A673 (cell line): ENCODE measurements around the gene ADCY5. TPM values are rescaled to one million over a fixed set of nuclear protein-coding genes. Genes with fewer than 3 reads are reported as not detected.

ENCODE experiments used
- BruUV-seq: library from RNA; stranded (reverse); fragments of 400-500 nt; replicated peaks from 2 replicates; lab custom pipeline; 2021; lab: Mats Ljungman, UMichigan
- CTCF ChIA-PET: fragments of 300-600 bp; sonication (Branson Sonifier 250); formaldehyde crosslinking; loops from one replicate; lab custom pipeline; 2022; ENCODE audit warnings: antibody characterized with exemption; lab: Charles Lee
- POLR2A ChIA-PET: fragments of 300-600 bp; sonication (Branson Sonifier 250); formaldehyde crosslinking; loops from one replicate; lab custom pipeline; 2022; ENCODE audit warnings: antibody characterized with exemption; ENCODE audit not compliant: low non-redundant PET; lab: Charles Lee
- DNase-seq: peaks from one replicate; pipeline ENCODE4 v3.0.0-alpha.2; 2015; ENCODE audit warnings: low spot score
- H3K27ac ChIP-seq: fragments of 200-600 bp; sonication (generic); 2 replicates; pipeline ENCODE4 v1.5.1; 2016; ENCODE audit warnings: mixed run types, low read depth, mild to moderate bottlenecking, mixed read lengths, antibody characterized with exemption, low read length; ENCODE audit not compliant: poor library complexity, severe bottlenecking
- H3K27me3 ChIP-seq: fragments of 200-600 bp; sonication (generic); replicated peaks from 2 replicates; pipeline ENCODE4 v1.6.1; 2017; ENCODE audit warnings: mixed run types, low read depth, mild to moderate bottlenecking, mixed read lengths, antibody characterized with exemption, low read length; ENCODE audit not compliant: insufficient read depth, poor library complexity
- H3K36me3 ChIP-seq: fragments of 200-600 bp; sonication (generic); 2 replicates; pipeline ENCODE4 v1.6.1; 2016; ENCODE audit warnings: mixed run types, mild to moderate bottlenecking, mixed read lengths, antibody characterized with exemption, low read length; ENCODE audit not compliant: insufficient read depth, poor library complexity, severe bottlenecking
- H3K4me1 ChIP-seq: fragments of 200-600 bp; sonication (generic); 2 replicates; pipeline ENCODE4 v1.6.1; 2017; ENCODE audit warnings: mixed run types, mild to moderate bottlenecking, mixed read lengths, antibody characterized with exemption, low read length; ENCODE audit not compliant: insufficient read depth, poor library complexity, severe bottlenecking
- H3K4me3 ChIP-seq: fragments of 200-600 bp; sonication (generic); 2 replicates; pipeline ENCODE4 v1.5.1; 2016; ENCODE audit warnings: low read depth, mixed run types, mild to moderate bottlenecking, mixed read lengths, low read length; ENCODE audit not compliant: poor library complexity, severe bottlenecking
- H3K9me3 ChIP-seq: fragments of 200-600 bp; sonication (generic); 2 replicates; pipeline ENCODE4 v1.6.1; 2016; ENCODE audit warnings: mixed run types, low read depth, mild to moderate bottlenecking, mixed read lengths, antibody characterized with exemption, low read length; ENCODE audit not compliant: poor library complexity, severe bottlenecking
- EZH2 ChIP-seq: fragments of 200-600 bp; sonication (generic); IDR thresholded peaks from 2 replicates; pipeline ENCODE4 v1.6.1; 2017; ENCODE audit warnings: borderline replicate concordance, low read depth, mild to moderate bottlenecking, mixed read lengths, antibody characterized with exemption, low read length; ENCODE audit not compliant: poor library complexity, severe bottlenecking
- intact Hi-C: fragments of 100-400 bp; cut with micrococcal nuclease; formaldehyde crosslinking; loops from one replicate; pipeline ENCODE4 v1.10.0; 2022; ENCODE audit not compliant: unreplicated experiment
- total RNA-seq: library from RNA; stranded (reverse); gene quantifications from 2 replicates; pipeline ENCODE4 v1.2.3, GENCODE V29; 2021
- TF ChIP-seq, protein P1 (sequence below): fragments of 300-800, 200-600 bp; sonication (generic); conservative IDR thresholded peaks from 2 replicates; pipeline ENCODE4 v1.5.1; 2017; ENCODE audit warnings: low read depth, mild to moderate bottlenecking, antibody characterized with exemption, low read length, moderate library complexity, mixed read lengths

The ADCY5 gene
- total RNA-seq, 1 experiment from 2014 or later = 0.21 TPM

DNA sequence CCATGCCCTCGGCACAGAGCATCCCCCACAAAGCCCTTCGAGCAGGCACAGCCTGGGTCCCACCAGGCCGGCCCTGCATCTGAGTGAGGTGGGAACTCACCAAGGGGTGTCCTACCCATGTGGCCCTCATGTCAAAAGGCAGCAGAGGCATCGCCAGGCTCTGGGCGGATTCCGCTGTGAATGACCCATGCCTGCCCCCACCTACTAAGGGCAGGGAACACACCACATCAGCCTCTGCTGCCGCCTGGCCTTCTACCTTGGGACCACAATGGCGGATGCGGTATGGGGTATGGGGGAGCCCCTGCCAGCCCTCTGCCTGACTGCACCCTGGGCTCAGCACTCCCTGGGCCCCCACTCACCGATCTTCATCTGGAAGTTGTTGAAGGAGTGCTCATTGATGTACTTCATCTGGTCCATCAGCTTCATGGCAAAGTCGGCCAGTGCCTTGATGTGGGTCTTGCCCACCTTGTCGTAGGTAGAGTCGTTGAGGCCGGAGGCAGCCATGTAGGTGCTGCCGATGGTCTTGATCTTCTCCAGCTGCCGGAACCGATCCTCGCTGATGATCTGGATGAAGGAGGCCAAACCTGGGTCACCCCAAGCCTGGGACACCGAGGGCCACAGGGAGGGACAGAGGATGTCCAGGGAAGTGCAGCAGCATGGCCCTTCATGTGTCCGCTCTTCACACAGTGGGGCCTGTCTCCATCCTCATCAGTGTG is 159.3 kb downstream of the ADCY5 start:
- intact Hi-C loops = no loop called here
- H3K9me3 ChIP-seq = no peaks in the 10 kb centered on the region
- no TSS peak for BruUV-seq
- no peak for DNase-seq
- ChIA-PET CTCF (no interaction called here), POLR2A (no interaction called here)
- no peaks in the 10 kb centered on the region for H3K36me3 ChIP-seq
- no peaks in the 10 kb centered on the region for H3K4me1 ChIP-seq
- TF ChIP-seq, protein P1, sequence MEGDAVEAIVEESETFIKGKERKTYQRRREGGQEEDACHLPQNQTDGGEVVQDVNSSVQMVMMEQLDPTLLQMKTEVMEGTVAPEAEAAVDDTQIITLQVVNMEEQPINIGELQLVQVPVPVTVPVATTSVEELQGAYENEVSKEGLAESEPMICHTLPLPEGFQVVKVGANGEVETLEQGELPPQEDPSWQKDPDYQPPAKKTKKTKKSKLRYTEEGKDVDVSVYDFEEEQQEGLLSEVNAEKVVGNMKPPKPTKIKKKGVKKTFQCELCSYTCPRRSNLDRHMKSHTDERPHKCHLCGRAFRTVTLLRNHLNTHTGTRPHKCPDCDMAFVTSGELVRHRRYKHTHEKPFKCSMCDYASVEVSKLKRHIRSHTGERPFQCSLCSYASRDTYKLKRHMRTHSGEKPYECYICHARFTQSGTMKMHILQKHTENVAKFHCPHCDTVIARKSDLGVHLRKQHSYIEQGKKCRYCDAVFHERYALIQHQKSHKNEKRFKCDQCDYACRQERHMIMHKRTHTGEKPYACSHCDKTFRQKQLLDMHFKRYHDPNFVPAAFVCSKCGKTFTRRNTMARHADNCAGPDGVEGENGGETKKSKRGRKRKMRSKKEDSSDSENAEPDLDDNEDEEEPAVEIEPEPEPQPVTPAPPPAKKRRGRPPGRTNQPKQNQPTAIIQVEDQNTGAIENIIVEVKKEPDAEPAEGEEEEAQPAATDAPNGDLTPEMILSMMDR = no peak
- H3K27ac ChIP-seq = no peak overlapping the region
- no peak overlapping the region for H3K4me3 ChIP-seq
- peaks cover 8% of the 10 kb centered on the region for H3K27me3 ChIP-seq

DNA sequence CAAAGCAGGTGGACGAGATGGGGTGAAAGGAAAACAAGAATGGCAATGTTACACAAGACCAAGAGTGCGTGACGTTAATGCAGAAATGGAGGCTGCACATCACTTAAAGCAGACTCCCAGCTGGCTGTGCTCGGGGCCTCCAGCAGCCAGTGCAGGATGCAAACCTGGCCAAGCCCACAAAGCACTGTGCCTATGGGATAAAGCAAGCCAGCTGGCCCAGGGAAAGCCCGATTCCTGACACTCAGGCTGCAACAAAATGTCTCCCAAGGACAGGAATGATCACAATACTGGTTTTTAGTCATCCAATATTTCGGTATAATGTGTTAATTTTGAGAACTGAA is 161.0 kb downstream of the ADCY5 start:
- ChIA-PET CTCF (no interaction called here), POLR2A (no interaction called here)
- DNase-seq = no peak
- no peaks in the 10 kb centered on the region for H3K36me3 ChIP-seq
- H3K4me3 ChIP-seq = no peak overlapping the region
- no TSS peak for BruUV-seq
- TF ChIP-seq EZH2 = no peak
- TF ChIP-seq, protein P1 = no peak
- no peaks in the 10 kb centered on the region for H3K9me3 ChIP-seq
- intact Hi-C loops = no loop called here
- H3K4me1 ChIP-seq = no peaks in the 10 kb centered on the region
- H3K27me3 ChIP-seq = peaks cover 8% of the 10 kb centered on the region
- H3K27ac ChIP-seq = no peak overlapping the region

DNA sequence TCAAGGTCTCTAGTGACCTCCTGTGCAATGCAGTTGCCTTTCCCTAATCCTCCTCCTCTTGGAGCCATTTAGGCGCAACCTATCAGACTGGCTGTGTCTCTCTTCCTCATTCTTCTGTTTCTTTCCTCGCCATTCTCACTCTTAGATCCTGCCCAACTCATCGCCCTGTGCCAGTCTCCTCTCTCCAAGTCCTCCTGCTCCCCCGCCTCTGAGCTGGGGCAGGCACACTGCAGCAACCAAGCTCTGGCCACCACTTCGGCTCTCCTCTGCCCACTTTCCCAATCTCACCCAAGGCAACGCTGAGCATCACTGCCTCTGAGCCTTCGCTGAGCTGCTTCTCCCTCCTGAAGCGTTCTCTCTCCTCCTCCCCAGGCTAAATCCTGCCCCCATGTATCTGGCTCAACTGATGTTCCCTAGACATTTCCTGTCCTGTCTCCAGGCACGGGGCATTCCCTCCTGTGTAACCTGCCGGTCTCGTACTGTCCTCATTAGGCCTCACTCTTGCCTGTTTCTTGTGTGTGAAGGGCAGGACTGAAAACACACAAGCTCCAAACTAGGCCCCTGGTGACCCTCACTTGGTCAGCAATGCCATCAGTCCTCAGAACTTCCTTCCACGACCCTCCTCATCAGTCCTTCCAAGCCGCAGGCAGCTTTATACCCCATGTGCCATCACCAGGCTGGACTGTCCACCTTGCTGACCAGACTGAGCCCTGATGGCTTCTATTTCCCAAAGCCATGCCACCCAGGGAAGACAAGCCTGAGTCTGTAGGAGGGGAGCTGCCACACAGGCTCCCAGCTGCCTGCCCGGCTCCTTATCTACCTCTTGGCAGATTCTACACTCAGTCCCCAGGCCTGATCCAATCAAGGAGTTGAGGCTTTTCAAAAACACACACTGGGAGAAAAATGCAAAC is 161.6 kb downstream of the ADCY5 start:
- H3K27me3 ChIP-seq = peaks cover 8% of the 10 kb centered on the region
- H3K4me3 ChIP-seq = no peak overlapping the region
- no peak for TF ChIP-seq EZH2
- TF ChIP-seq, protein P1 = no peak
- H3K36me3 ChIP-seq = no peaks in the 10 kb centered on the region
- BruUV-seq = no TSS peak
- DNase-seq = no peak
- intact Hi-C loops = no loop called here
- H3K4me1 ChIP-seq = no peaks in the 10 kb centered on the region
- CTCF ChIA-PET = no interaction called here
- no peak overlapping the region for H3K27ac ChIP-seq
- POLR2A ChIA-PET = no interaction called here
- H3K9me3 ChIP-seq = no peaks in the 10 kb centered on the region
